Omental fat pad (tissue), 4 donors: ENCODE measurements around the gene PRMT3. TPM values are rescaled to one million over a fixed set of nuclear protein-coding genes. Genes with fewer than 3 reads are reported as not detected.
A peak's percentile ranks its signal among the peaks of the same experiment; 100 is the strongest.

ENCODE experiments used
- ATAC-seq: fragments of 150-250 bp; one replicate; pipeline ENCODE4 v1.9.1; 2016; ENCODE audit warnings: mild to moderate bottlenecking, moderate library complexity; ENCODE audit not compliant: low FRiP score
- DNase-seq: peaks from one replicate; pipeline ENCODE4 v3.0.0-alpha.2; 2019; ENCODE audit warnings: low spot score
- total RNA-seq, 4 donors: library from RNA; depleted of rRNA; stranded (reverse); fragments of >200 nt; gene quantifications; one replicate each; pipeline ENCODE4 v1.1.0, GENCODE V29; 2016
- TF ChIP-seq, protein P1 (sequence below), 3 donors: fragments of 450-650 bp; IDR thresholded peaks; one replicate each; pipeline ENCODE4 v1.5.1; 2016 to 2017; ENCODE audit warnings: antibody characterized with exemption in 3 of 3, mild to moderate bottlenecking in 3 of 3, moderate library complexity in 2 of 3

The PRMT3 gene
- total RNA-seq, 4 donors from 2014 or later = 13.8 to 21.0 (median 16.0) TPM

DNA sequence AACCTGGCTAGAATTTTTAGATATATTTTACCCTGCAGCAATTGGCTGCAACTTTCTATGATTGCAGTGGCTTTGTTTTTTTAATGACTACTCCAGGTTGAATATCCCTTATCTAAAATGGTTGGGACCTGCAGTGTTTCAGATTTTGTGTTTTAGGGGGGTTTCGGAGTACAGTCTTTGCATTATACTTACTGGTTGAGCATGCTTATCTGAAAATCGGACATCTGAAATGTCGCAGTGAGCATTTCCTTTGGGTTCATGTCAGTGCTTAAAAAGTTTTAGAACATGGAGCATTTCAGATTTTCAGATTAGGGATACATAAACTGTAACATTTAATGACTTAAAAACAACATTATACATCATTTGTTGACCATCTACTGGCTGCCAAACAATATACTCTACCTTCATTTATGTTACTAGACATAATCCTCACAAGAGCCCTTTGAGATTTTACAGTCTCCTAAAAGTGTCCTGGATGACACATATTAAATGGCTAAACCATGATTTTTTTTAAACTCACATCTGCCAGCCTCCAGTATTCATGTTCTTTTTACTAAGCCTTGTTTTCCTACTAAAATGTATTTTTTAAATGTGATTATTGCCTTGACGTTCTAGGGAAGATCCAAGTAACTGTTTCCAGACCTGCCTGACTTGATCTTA lies 66.3 kb downstream of the PRMT3 start:
- DNase-seq (no peak), ATAC-seq (no peak)
- TF ChIP-seq, protein P1, sequence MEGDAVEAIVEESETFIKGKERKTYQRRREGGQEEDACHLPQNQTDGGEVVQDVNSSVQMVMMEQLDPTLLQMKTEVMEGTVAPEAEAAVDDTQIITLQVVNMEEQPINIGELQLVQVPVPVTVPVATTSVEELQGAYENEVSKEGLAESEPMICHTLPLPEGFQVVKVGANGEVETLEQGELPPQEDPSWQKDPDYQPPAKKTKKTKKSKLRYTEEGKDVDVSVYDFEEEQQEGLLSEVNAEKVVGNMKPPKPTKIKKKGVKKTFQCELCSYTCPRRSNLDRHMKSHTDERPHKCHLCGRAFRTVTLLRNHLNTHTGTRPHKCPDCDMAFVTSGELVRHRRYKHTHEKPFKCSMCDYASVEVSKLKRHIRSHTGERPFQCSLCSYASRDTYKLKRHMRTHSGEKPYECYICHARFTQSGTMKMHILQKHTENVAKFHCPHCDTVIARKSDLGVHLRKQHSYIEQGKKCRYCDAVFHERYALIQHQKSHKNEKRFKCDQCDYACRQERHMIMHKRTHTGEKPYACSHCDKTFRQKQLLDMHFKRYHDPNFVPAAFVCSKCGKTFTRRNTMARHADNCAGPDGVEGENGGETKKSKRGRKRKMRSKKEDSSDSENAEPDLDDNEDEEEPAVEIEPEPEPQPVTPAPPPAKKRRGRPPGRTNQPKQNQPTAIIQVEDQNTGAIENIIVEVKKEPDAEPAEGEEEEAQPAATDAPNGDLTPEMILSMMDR (IDR thresholded peaks at IDR 0.05) = no peak

DNA sequence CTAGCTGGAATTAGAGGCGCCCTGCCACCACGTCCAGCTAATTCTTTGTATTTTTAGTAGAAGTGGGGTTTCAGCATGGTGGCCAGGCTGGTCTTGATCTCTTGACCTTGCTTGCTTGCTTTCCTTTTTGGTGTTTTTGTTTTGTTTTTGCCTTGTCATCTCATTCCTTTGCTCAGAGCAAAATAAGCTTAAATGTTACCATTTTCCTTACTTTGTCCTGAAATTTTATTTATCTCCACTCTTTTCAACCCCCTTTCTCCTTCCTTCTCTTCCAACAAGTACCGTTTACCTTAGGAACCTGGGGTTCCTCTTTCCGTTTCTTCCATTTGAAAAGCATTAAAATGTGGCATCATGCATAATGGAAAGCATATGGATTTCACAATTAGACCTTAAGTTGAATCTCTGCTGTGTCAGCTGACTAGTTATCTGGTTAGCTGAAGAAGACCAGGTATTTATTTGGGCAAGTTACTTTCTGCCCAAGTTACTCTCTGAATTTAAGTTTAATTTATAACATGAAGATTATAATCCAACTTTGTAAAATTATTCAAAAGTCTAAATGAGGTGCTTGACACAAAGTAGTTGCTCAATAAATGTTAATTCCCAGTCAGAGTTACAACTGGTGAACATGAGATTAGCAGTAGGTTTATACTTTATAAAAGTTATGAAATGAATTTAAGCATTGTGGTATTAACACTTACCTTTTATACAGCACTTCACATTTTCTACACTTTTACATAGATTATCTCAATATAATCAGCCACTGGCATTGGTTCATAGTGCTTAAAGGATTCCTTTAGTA lies 69.7 kb downstream of the PRMT3 start:
- no peak for ATAC-seq
- TF ChIP-seq, protein P1 (IDR thresholded peaks at IDR 0.05) = no peak

DNA sequence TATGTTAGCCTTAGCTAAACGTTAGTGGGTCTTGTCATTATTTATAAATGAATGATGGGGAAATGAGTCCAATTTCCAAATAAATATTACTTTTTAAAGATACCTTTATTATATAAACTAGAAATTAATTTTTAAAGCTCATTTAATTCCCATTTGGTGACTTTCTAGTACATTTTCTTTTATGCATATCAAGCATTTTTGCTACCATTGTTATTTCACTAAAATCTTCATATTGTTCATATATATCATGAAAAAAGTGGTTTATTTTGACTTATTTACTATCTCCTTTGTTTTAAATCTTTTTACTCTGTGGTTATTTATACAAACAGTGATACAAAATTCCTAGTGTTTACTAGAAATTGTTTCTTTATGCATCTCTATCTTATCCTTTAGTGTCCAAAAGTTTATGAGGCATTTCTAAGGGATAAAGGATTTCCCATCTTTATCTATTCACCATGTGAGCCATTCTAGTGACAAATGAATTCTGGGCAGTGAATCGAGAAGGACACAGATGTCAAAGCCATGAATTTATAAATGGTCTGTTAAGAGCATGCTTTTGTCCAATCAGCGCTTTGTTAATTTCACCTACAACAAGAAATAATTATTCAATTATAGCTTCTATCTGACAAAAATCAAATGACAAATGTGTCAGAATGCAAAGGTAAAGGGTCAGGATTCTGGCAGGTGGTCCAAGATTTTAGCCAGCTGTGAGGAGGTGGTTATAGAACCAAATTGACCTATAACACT lies 70.6 kb downstream of the PRMT3 start:
- DNase-seq (no peak), ATAC-seq (no peak)
- TF ChIP-seq, protein P1 (IDR thresholded peaks at IDR 0.05) = no peak

More for the DNA sequence above, 69.7 kb downstream of the PRMT3 start:
- DNase-seq = no peak

DNA sequence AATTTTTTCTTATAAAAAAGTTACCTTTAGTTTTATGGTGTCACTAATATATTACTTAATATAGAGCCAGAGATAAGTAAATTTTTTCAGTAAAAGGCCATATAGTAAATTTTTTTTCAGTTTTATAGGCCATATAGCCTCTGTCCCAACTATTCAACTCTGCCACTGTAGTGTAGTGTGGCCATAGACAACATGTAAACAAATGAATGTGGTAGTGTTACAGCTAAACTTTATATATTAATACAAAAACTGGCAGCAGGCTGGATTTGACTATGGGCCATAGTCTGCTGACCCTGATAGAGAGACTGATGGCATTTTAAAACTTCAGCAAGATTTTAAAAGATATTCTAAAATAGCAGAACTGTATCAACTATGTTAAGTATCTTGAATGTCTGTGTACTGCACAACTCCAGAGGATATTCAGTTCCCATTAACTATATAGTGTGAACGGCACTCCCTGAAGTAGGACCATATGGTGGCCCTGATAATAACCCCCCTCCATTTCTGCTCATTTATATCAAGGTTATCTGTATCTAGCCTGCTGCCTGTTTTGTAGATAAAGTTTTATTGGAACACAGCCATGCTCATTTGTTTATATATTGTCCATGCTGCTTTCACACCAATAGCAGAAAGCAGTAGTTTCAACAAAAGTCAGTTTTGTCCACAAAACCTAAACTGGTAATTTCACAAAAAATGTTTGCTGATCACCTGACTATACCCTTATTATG lies 71.6 kb downstream of the PRMT3 start:
- ATAC-seq (no peak), DNase-seq (no peak)
- TF ChIP-seq, protein P1 (IDR thresholded peaks at IDR 0.05) = no peak

DNA sequence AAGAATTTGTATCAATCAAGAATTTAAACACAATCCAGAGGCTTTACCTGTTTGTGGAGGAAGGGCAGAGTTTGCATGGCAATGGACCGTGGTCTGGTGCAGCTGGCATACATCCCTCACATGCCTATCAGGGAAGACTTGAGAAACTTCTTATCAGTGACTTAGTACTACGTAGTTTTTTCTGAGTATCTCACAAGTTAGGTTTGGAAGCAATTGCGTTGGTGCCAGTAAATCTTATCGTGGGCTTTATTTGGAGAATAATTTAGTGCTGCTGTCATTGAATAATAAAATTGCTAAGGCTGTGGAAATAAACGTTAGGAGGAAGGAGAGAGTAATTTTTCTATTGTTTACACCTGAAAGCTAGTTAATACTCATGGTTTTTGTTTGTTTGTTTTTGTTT lies 72.3 kb downstream of the PRMT3 start:
- peak; percentile 68 for ATAC-seq
- TF ChIP-seq, protein P1 (IDR thresholded peaks at IDR 0.05) = no peak
- DNase-seq = no peak

DNA sequence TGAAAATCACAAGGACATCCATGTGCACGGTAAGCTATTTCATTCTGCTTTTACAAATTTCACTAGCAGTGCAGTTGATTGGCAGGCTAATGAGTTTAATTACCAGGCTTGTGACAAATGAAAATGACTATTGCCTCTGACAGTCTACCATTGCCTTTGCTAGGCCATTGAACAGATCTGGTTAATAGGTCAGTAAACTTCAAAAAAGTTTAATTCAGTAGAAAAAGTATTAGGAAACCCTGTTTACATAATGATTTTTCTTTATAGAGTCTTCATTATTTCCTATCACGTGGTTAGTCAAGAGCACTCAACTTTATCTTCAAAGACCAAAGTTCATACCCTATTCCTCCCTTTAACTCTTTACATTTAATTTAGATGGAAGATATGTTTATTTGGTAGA lies 77.0 kb downstream of the PRMT3 start:
- DNase-seq (no peak), ATAC-seq (no peak)
- TF ChIP-seq, protein P1 (IDR thresholded peaks at IDR 0.05) = no peak
